ENCODE measurements around the gene HARS1. TPM values are rescaled to one million over a fixed set of nuclear protein-coding genes. Genes with fewer than 3 reads are reported as not detected.

The HARS1 gene
- total RNA-seq, 4 donors from 2014 or later = 41.0 to 56.8 (median 48.2) TPM

DNA sequence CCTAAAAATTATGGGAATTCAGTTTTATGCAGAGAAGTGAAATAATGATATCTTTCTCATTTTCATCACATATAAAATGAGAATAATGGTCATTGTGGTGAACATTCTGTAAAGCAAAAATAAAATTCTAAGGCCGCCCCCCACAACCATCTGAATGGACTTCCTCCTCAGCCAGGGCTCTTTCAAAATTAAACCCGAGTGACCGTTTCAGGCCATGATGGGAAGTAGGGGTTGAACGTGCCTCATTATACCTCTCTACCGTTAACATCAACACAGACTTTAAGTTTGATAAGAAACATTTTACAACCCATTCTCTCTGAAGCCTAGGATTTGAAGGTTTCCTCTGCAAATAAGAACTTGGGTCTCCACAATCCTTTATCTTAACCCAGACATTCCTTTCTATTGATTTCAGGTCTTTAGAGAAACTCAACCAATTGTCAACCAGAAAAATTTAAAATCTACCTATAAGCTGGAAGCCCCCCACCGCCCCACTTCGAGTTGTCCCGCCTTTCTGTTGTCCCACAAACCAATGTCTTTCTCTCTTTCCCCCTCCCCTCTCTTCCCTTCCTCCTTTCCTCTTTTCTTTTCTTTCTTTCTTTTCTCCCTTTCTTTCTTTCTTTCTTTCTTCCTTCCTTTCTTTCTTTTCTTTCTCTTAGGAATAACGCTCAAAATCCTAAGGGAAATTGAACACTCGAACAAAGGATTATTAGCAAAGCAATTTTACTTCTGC is 53.6 kb downstream of the HARS1 start:
- no peak for TF ChIP-seq POLR2A (IDR thresholded peaks at IDR 0.05)
- TF ChIP-seq, protein P1, sequence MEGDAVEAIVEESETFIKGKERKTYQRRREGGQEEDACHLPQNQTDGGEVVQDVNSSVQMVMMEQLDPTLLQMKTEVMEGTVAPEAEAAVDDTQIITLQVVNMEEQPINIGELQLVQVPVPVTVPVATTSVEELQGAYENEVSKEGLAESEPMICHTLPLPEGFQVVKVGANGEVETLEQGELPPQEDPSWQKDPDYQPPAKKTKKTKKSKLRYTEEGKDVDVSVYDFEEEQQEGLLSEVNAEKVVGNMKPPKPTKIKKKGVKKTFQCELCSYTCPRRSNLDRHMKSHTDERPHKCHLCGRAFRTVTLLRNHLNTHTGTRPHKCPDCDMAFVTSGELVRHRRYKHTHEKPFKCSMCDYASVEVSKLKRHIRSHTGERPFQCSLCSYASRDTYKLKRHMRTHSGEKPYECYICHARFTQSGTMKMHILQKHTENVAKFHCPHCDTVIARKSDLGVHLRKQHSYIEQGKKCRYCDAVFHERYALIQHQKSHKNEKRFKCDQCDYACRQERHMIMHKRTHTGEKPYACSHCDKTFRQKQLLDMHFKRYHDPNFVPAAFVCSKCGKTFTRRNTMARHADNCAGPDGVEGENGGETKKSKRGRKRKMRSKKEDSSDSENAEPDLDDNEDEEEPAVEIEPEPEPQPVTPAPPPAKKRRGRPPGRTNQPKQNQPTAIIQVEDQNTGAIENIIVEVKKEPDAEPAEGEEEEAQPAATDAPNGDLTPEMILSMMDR (IDR thresholded peaks at IDR 0.05) = no peak
- Histone ChIP-seq H3K4me1 (peaks cover 15 to 23% of the 10 kb centered on the region in 2 donors), H3K4me3 (replicated peaks in 1 of 3) (no peak overlapping the region), H3K27me3 (no peaks in the 10 kb centered on the region), H3K36me3 (no peaks in the 10 kb centered on the region), H3K9me3 (no peaks in the 10 kb centered on the region), H3K27ac (no peak overlapping the region)
- intact Hi-C loops (cut with DNase I) = loop anchor here (5.0 to 10.0 kb wide), 2 partner anchors 75 to 263 kb away; partner anchors contain the start of genes APBB3 and SLC35A4
- no peak for DNase-seq
- 83% methylated on average over 10 of the region's 10 CpGs for WGBS, 2 donors

GRCh38 chr5:140635291-140636257 is 55.6 kb downstream of the HARS1 start:
- H3K27me3 ChIP-seq = no peaks in the 10 kb centered on the region
- 85 to 88% methylated on average over 7 to 8 of the region's 8 CpGs for WGBS, 2 donors
- no peak for TF ChIP-seq POLR2A (IDR thresholded peaks at IDR 0.05)
- DNase-seq = no peak
- peaks cover 15 to 31% of the 10 kb centered on the region in 2 donors for H3K4me1 ChIP-seq
- no peak overlapping the region for H3K27ac ChIP-seq
- no peaks in the 10 kb centered on the region for H3K36me3 ChIP-seq
- intact Hi-C loops (cut with DNase I) = loop anchor here (5.0 to 10.0 kb wide), 2 partner anchors 73 to 261 kb away; partner anchors contain the start of genes APBB3 and SLC35A4
- H3K9me3 ChIP-seq = no peaks in the 10 kb centered on the region
- no peak overlapping the region for H3K4me3 ChIP-seq (replicated peaks in 1 of 3)

GRCh38 chr5:140634103-140634502 is 57.1 kb downstream of the HARS1 start:
- Histone ChIP-seq H3K36me3 (no peaks in the 10 kb centered on the region), H3K9me3 (no peaks in the 10 kb centered on the region), H3K4me1 (peaks cover 9 to 25% of the 10 kb centered on the region in 2 donors), H3K27me3 (no peaks in the 10 kb centered on the region), H3K27ac (no peak overlapping the region), H3K4me3 (replicated peaks in 1 of 3) (no peak overlapping the region)
- no peak for DNase-seq
- intact Hi-C loops (cut with DNase I) = loop anchor here (10.0 kb wide), 1 partner anchor 259 kb away; no protein-coding TSS in a partner anchor
- TF ChIP-seq, protein P1 (IDR thresholded peaks at IDR 0.05) = no peak
- TF ChIP-seq POLR2A (IDR thresholded peaks at IDR 0.05) = no peak
- 54 to 55% methylated on average over 3 of the region's 3 CpGs for WGBS, 2 donors

GRCh38 chr5:140633501-140633900 is 57.7 kb downstream of the HARS1 start:
- intact Hi-C loops (cut with DNase I) = loop anchor here (10.0 kb wide), 1 partner anchor 259 kb away; no protein-coding TSS in a partner anchor
- Histone ChIP-seq H3K4me1 (peaks cover 5 to 20% of the 10 kb centered on the region in 2 donors), H3K9me3 (no peaks in the 10 kb centered on the region), H3K27me3 (no peaks in the 10 kb centered on the region), H3K27ac (peak overlapping the region in 2 of 3 donors; percentile 79 to 81), H3K4me3 (replicated peaks in 1 of 3) (no peak overlapping the region), H3K36me3 (no peaks in the 10 kb centered on the region)
- WGBS, 2 donors = 86 to 93% methylated on average over 2 of the region's 2 CpGs
- DNase-seq = no peak
- TF ChIP-seq POLR2A (IDR thresholded peaks at IDR 0.05) = no peak
- TF ChIP-seq, protein P1 (IDR thresholded peaks at IDR 0.05) = no peak

- peaks cover 5 to 18% of the 10 kb centered on the region in 2 donors for H3K4me1 ChIP-seq
- 12% methylated on average over 16 of the region's 16 CpGs for WGBS, 2 donors
- H3K27ac ChIP-seq = peak within 1 kb of the TSS; percentile 57 to 81 (median 79)
These were observed 58.1 kb downstream of the HARS1 start, which contains the start of gene CD14 for GRCh38 chr5:140633021-140633471. Gene CD14 (minus strand): TSS chr5:140633175. CDS start chr5:140633071, 104 bp downstream.

More at GRCh38 chr5:140633021-140633471, 58.1 kb downstream of the HARS1 start, which contains the start of gene CD14:
- Histone ChIP-seq H3K4me3 (replicated peaks in 1 of 3) (peak within 1 kb of the TSS; percentile 24 to 95 (median 52)), H3K9me3 (no peaks in the 10 kb centered on the region), H3K27me3 (no peaks in the 10 kb centered on the region), H3K36me3 (no peaks in the 10 kb centered on the region)
- TF ChIP-seq, protein P1 (IDR thresholded peaks at IDR 0.05) = no peak
- no peak for TF ChIP-seq POLR2A (IDR thresholded peaks at IDR 0.05)
- intact Hi-C loops (cut with DNase I) = loop anchor here (10.0 kb wide), 1 partner anchor 258 kb away; no protein-coding TSS in a partner anchor
- DNase-seq = peak in 1 of 2 donors; percentile 56

Data from thyroid gland (tissue), 4 donors.